G401.6 (cell line): ENCODE measurements around the gene THRB.

Source experiments
- FAIRE-seq: peaks from 2 replicates; lab custom pipeline; 2012; peaks lifted over from hg19 to GRCh38; lab: Jason Lieb, UNC

THRB gene

GRCh38 chr3:24512564-24513197 lies 18.0 kb upstream of the THRB start:
- no peak for FAIRE-seq

- FAIRE-seq: no peak
Measured at GRCh38 chr3:24510030-24510648, 15.5 kb upstream of the THRB start.

- no peak for FAIRE-seq
Measured at GRCh38 chr3:24508423-24508839, 13.8 kb upstream of the THRB start.

DNA sequence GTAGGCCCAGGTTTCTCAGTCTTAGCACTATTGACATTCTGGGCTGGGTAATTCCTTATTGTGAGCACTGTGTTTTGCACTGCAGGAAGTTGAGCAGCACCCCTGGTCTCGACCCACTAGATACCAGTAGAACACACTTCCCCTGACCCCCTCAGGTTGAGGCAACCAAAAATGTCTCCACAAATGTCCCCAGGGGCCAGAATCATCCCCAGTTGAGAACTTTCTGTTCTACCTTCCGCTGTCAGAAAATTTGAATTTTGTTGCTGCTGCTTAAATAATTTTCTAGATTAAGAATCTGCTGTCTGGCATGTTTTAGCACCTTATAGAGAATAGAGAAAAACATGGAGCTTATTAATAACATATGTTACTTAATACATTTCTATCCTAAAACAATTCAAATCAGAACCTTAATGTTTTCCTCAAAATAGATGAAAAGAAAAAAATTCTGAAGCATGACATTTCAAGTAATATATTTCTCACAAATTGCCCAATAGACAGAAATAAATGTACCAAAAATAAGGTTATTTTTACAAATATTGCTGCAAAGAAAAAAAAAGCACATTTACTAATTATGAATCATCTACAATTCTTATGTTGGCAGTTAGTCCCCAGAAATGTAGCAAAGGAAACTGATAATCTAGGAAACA lies 13.2 kb upstream of the THRB start:
- no peak for FAIRE-seq

DNA sequence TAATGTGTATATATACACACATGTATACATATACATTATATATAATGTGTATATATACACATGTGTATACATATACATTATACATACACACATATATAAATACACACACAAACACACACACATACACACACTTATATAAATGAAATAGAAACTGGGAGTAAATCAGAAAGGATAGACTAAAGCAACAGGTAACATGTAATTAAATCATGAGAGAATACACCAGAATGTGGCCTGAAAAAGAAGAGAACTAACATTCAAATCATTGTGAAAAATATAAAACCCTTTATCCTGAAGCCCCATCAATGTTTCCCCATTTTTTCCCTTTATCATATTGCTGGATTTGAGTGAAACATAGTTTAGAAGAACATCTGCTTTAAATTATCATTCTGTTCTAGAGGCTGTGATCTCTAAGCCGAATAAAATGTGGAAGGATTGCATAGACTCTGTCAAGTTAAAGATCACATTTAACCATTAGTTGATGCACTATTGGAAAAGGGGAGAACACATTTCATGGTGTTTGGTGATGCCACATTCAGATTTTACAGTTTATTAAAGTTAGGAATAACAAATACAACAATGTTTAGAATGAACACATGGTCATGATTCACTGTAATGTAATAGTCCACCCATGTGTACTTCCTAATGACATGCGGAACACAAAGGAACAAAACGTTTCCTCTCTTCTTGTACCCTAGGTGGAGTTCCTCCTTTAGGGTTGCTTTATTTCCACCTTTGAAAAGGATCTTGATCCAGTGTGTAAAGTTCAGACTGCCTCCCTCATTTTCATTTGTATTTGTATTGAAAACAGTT lies 12.5 kb upstream of the THRB start:
- no peak for FAIRE-seq

GRCh38 chr3:24505691-24506550 lies 11.3 kb upstream of the THRB start:
- no peak for FAIRE-seq

- FAIRE-seq: no peak
Measured at GRCh38 chr3:24504772-24505171, 10.1 kb upstream of the THRB start.

GRCh38 chr3:24503616-24504113 lies 9.0 kb upstream of the THRB start:
- no peak for FAIRE-seq

- no peak for FAIRE-seq
Measured at GRCh38 chr3:24502690-24503089, 8.0 kb upstream of the THRB start.

GRCh38 chr3:24500806-24501205 lies 6.2 kb upstream of the THRB start:
- FAIRE-seq: no peak

- FAIRE-seq: no peak
Measured at GRCh38 chr3:24499991-24500390, 5.3 kb upstream of the THRB start.

- FAIRE-seq: no peak
Measured at GRCh38 chr3:24498796-24499195, 4.1 kb upstream of the THRB start.

- no peak for FAIRE-seq
Measured at GRCh38 chr3:24498391-24498790, 3.7 kb upstream of the THRB start.

- FAIRE-seq: no peak
Measured at GRCh38 chr3:24497942-24498341, 3.3 kb upstream of the THRB start.

GRCh38 chr3:24496529-24497482 lies 2.2 kb upstream of the THRB start:
- FAIRE-seq: no peak

GRCh38 chr3:24495326-24495994 lies 810 bp upstream of the THRB start:
- FAIRE-seq: no peak

DNA sequence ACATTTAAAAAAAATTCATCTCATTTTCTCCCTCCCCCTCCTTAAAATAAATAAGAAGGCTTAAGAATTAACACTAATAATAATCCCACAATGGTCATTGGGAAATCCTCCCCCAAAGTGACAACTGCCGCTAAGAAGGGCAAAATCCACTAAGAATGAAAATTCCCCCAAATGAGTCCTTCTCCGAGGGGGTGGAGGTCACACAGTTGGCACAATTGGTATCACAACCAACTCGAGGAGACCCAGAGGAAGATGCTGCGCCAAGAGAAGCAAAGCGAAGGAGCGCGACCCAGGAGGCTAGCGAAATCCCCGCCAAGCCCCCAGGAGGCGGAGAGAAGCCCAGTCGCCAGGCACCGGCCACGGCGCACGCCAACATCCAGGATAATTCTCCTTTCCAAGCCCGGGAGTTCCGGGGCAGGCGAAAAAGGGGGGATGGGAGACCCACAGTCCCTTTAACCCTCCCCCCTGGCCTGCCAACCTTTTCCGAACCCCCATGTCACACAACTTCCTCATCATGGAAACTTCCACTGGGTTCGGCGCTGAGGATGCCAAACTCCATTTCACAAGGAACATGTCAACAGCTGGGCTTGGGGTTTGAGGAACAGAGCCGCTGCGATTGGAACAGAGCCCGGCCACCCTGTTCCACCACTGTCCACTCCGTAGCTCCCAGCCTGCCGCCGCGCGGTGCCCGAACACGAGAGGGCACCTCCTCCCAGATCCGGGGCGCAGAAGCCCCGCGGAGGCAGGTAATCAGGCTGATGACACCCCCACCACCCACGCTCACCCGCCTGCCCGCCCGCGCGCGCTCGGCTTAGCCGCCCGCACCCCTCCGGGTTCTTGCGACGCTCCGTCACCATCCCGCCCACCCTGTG lies 668 bp downstream of the THRB start:
- FAIRE-seq: no peak

GRCh38 chr3:24492971-24493551 lies 1.6 kb downstream of the THRB start:
- no peak for FAIRE-seq

- no peak for FAIRE-seq
Measured at GRCh38 chr3:24490151-24490550, 4.5 kb downstream of the THRB start.
